Lower leg skin (tissue), 4 donors: ENCODE results near the gene EFCAB8. TPM values are rescaled to one million over a fixed set of nuclear protein-coding genes. Genes with fewer than 3 reads are reported as not detected.
"Not testable (repeated sequence)": the region's sequence is repeated elsewhere in the genome, so short reads cannot be mapped to it uniquely, and the experiment has no call there.

Experiments used
- DNase-seq, 2 donors: peaks; one replicate each; pipeline ENCODE4 v3.0.0-alpha.2; 2019; ENCODE audit warnings: low spot score in 2 of 2
- H3K4me3 ChIP-seq: fragments of 200-600 bp; sonication (generic); 2 replicates; pipeline ENCODE4 v1.5.1; 2017; ENCODE audit warnings: mild to moderate bottlenecking, low read depth; ENCODE audit not compliant: poor library complexity, severe bottlenecking
- CTCF ChIP-seq, 3 donors: fragments of 450-650 bp; IDR thresholded peaks; one replicate each; pipeline ENCODE4 v1.5.1; 2016; ENCODE audit warnings: antibody characterized with exemption in 3 of 3, mild to moderate bottlenecking in 3 of 3, moderate library complexity in 2 of 3
- POLR2A ChIP-seq, 2 donors: fragments of 450-650 bp; IDR thresholded peaks; one replicate each; pipeline ENCODE4 v1.6.1; 2016 to 2017; ENCODE audit warnings: antibody characterized with exemption in 2 of 2, mild to moderate bottlenecking in 1 of 2, moderate library complexity in 1 of 2
- WGBS, 2 donors: methylation state at CpG; one replicate each; pipeline ENCODE4 v1.1.5; 2018; 5-methylcytosine and 5-hydroxymethylcytosine counted together
- intact Hi-C: fragments of 100-400 bp; cut with DNase I; formaldehyde crosslinking; loops from one replicate; pipeline ENCODE4 v1.15.0; 2023; ENCODE audit warnings: low total_unique reads
- total RNA-seq, 4 donors: library from RNA; depleted of rRNA; stranded (reverse); fragments of >200 nt; gene quantifications; one replicate each; pipeline ENCODE4 v1.1.0, GENCODE V29; 2016

Gene EFCAB8
- total RNA-seq, 4 donors from 2014 or later = not detected

GRCh38 chr20:32855387-32855786, 3.3 kb upstream of the EFCAB8 start:
- no peak overlapping the region for H3K4me3 ChIP-seq
- no peak for DNase-seq
- intact Hi-C loops = no loop called here
- WGBS, 2 donors = 79 to 85% methylated on average over 7 of the region's 7 CpGs
- TF ChIP-seq CTCF (IDR thresholded peaks at IDR 0.05) (no peak), POLR2A (IDR thresholded peaks at IDR 0.05) (no peak)

GRCh38 chr20:32858189-32858588, 534 bp upstream of the EFCAB8 start:
- TF ChIP-seq POLR2A (IDR thresholded peaks at IDR 0.05) (no peak), CTCF (IDR thresholded peaks at IDR 0.05) (no peak)
- WGBS, 2 donors = 61 to 66% methylated on average over 2 of the region's 2 CpGs
- no peak overlapping the region for H3K4me3 ChIP-seq
- intact Hi-C loops = no loop called here
- no peak for DNase-seq

- no peak overlapping the region for H3K4me3 ChIP-seq
- intact Hi-C loops = no loop called here
- WGBS, 2 donors = 79 to 90% methylated on average over 7 of the region's 7 CpGs
- TF ChIP-seq POLR2A (IDR thresholded peaks at IDR 0.05) (no peak), CTCF (IDR thresholded peaks at IDR 0.05) (no peak)
- DNase-seq = no peak
These were observed 2.7 kb downstream of the EFCAB8 start for GRCh38 chr20:32861446-32861845.

GRCh38 chr20:32869562-32869961, 10.8 kb downstream of the EFCAB8 start:
- no peak for DNase-seq
- no peak overlapping the region for H3K4me3 ChIP-seq
- WGBS, 2 donors = 62 to 64% methylated on average over 2 of the region's 2 CpGs
- TF ChIP-seq POLR2A (IDR thresholded peaks at IDR 0.05) (no peak), CTCF (IDR thresholded peaks at IDR 0.05) (no peak)
- intact Hi-C loops = no loop called here

GRCh38 chr20:32870526-32870925, 11.8 kb downstream of the EFCAB8 start:
- H3K4me3 ChIP-seq, intact Hi-C loops, DNase-seq: not testable (repeated sequence)
- WGBS, 2 donors = 89% methylated on average over 3 of the region's 3 CpGs

GRCh38 chr20:32870985-32871384, 12.3 kb downstream of the EFCAB8 start:
- DNase-seq = no peak
- 84 to 85% methylated on average over 5 of the region's 5 CpGs for WGBS, 2 donors
- TF ChIP-seq CTCF (IDR thresholded peaks at IDR 0.05) (no peak), POLR2A (IDR thresholded peaks at IDR 0.05) (no peak)
- intact Hi-C loops = no loop called here
- H3K4me3 ChIP-seq = no peak overlapping the region
